ENCODE measurements around the gene PAQR5. TPM values are rescaled to one million over a fixed set of nuclear protein-coding genes. Genes with fewer than 3 reads are reported as not detected.

Gene PAQR5
- total RNA-seq, 4 donors from 2014 or later, result 0.27 to 2.6 (median 1.4) TPM

GRCh38 chr15:69317392-69317841 is 18.7 kb downstream of the PAQR5 start:
- H3K27ac ChIP-seq, result no peak overlapping the region
- no peaks in the 10 kb centered on the region for H3K4me1 ChIP-seq
- TF ChIP-seq POLR2AphosphoS5 (IDR thresholded peaks at IDR 0.05) (no peak), CTCF (IDR thresholded peaks at IDR 0.05) (no peak), POLR2A (IDR thresholded peaks at IDR 0.05) (no peak), EP300 (IDR thresholded peaks at IDR 0.05) (no peak)
- peaks cover 15% of the 10 kb centered on the region for H3K27me3 ChIP-seq
- H3K36me3 ChIP-seq, result no peaks in the 10 kb centered on the region
- no peaks in the 10 kb centered on the region for H3K9me3 ChIP-seq
- 62 to 65% methylated on average over 4 to 5 of the region's 5 CpGs for WGBS, 2 donors (ENCODE audit: low coverage in 1 of 2)
- H3K4me3 ChIP-seq, result no peak overlapping the region
- no peak for ATAC-seq

- Histone ChIP-seq H3K27ac (no peak overlapping the region), H3K4me3 (no peak overlapping the region), H3K27me3 (peaks cover 15% of the 10 kb centered on the region), H3K36me3 (no peaks in the 10 kb centered on the region), H3K9me3 (no peaks in the 10 kb centered on the region), H3K4me1 (no peaks in the 10 kb centered on the region)
- no peak for ATAC-seq
- no peak for TF ChIP-seq POLR2A (IDR thresholded peaks at IDR 0.05)
- no peak for TF ChIP-seq POLR2AphosphoS5 (IDR thresholded peaks at IDR 0.05)
- TF ChIP-seq EP300 (IDR thresholded peaks at IDR 0.05), result no peak
- no peak for TF ChIP-seq CTCF (IDR thresholded peaks at IDR 0.05)
- 90% methylated on average over 2 of the region's 7 CpGs; no CpG with 5 or more reads in 1 of the 2 donors for WGBS, 2 donors (ENCODE audit: low coverage in 1 of 2)
Measured at GRCh38 chr15:69318033-69318432, 19.3 kb downstream of the PAQR5 start.

GRCh38 chr15:69319384-69320375 is 21.0 kb downstream of the PAQR5 start:
- peaks cover 12% of the 10 kb centered on the region for H3K27me3 ChIP-seq
- H3K36me3 ChIP-seq, result no peaks in the 10 kb centered on the region
- H3K27ac ChIP-seq, result no peak overlapping the region
- no peaks in the 10 kb centered on the region for H3K9me3 ChIP-seq
- no peak overlapping the region for H3K4me3 ChIP-seq
- 67% methylated on average over 12 of the region's 19 CpGs; no CpG with 5 or more reads in 1 of the 2 donors for WGBS, 2 donors (ENCODE audit: low coverage in 1 of 2)
- no peak for ATAC-seq
- TF ChIP-seq EP300 (IDR thresholded peaks at IDR 0.05), result no peak
- TF ChIP-seq CTCF (IDR thresholded peaks at IDR 0.05), result no peak
- peaks cover 0 to 9% (median 0%) of the 10 kb centered on the region in 3 donors for H3K4me1 ChIP-seq

GRCh38 chr15:69320977-69321554 is 22.4 kb downstream of the PAQR5 start:
- H3K27ac ChIP-seq, result no peak overlapping the region
- no peaks in the 10 kb centered on the region for H3K9me3 ChIP-seq
- no peaks in the 10 kb centered on the region for H3K36me3 ChIP-seq
- 32 to 49% methylated on average over 5 to 7 of the region's 7 CpGs for WGBS, 2 donors (ENCODE audit: low coverage in 1 of 2)
- H3K27me3 ChIP-seq, result peaks cover 12% of the 10 kb centered on the region
- ATAC-seq, result no peak
- no peak overlapping the region for H3K4me3 ChIP-seq
- TF ChIP-seq POLR2AphosphoS5 (IDR thresholded peaks at IDR 0.05), result no peak
- TF ChIP-seq EP300 (IDR thresholded peaks at IDR 0.05), result no peak
- TF ChIP-seq POLR2A (IDR thresholded peaks at IDR 0.05), result no peak
- no peak for TF ChIP-seq CTCF (IDR thresholded peaks at IDR 0.05)
- peaks cover 0 to 9% (median 0%) of the 10 kb centered on the region in 3 donors for H3K4me1 ChIP-seq

Measured in gastroesophageal sphincter (tissue), 4 donors.